GM19468 (cell line): ENCODE measurements around the gene SGCA.

Experiments
- ATAC-seq: cut with Tn5 transposase; IDR thresholded peaks from one replicate; pipeline ENCODE4 v1.9.1; 2021; ENCODE audit warnings: mild to moderate bottlenecking, moderate library complexity, moderate number of reproducible peaks; ENCODE audit not compliant: unreplicated experiment; ENCODE audit errors: extremely low read depth

SGCA gene

GRCh38 chr17:50219342-50219741, 53.5 kb downstream of the SGCA start:
- no peak for ATAC-seq

GRCh38 chr17:50219939-50220465, 54.2 kb downstream of the SGCA start:
- no peak for ATAC-seq

GRCh38 chr17:50220811-50221210, 55.0 kb downstream of the SGCA start:
- no peak for ATAC-seq

GRCh38 chr17:50221266-50221863, 55.6 kb downstream of the SGCA start:
- ATAC-seq = no peak

- ATAC-seq = no peak
These were observed 56.2 kb downstream of the SGCA start for GRCh38 chr17:50221864-50222545.

- ATAC-seq = no peak
These were observed 57.1 kb downstream of the SGCA start for GRCh38 chr17:50222922-50223321.
